HG02970 (cell line): ENCODE data around the gene PTTG1IP.
"Not testable (repeated sequence)": the region's sequence is repeated elsewhere in the genome, so short reads cannot be mapped to it uniquely, and the experiment has no call there.

Experiments used
- ATAC-seq: cut with Tn5 transposase; IDR thresholded peaks from one replicate; pipeline ENCODE4 v1.9.1; 2021; ENCODE audit warnings: mild to moderate bottlenecking, moderate library complexity, moderate number of reproducible peaks; ENCODE audit not compliant: unreplicated experiment, low FRiP score

The PTTG1IP gene

DNA sequence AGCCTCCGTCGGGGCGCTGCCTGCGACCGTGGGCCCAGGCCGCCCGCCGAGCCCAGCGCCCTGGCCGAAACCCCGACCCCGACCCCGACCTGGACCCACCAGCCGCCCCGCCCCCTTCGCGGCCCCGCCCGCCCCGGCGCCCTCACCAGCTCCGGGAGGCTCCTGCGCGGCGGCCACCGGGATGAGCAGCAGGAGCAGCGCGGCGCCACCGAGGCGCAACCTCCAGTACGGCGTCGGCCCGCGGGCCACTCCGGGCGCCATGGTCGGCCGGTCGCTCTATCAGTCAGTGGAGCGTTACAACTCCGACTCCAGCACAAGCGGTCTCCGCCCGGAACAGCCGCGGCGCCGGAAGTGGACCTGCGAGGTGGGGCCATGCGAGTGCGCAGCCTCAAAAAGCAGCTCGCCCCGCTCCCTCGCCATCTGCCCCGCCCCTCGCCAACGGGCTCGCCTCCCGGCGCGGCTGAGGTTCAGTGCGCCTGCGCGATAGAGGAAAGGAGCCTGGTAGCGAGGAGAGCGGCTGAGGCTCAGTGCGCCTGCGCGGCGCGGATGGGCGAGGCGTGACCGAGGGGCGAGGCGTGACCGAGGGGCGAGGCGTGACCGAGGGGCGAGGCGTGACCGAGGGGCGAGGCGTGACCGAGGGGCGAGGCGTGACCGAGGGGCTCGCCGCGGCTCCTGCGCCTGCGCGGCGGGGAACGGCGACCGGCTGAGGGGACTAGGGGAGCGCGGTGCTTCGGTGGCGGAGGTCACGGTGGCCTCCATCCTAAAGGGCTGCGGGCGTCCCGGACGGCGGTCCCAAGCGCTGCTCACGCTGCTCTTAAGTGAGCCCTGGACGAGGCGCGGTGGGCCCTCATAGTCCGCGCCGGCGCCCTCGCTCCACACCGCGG, at the start of gene PTTG1IP:
PTTG1IP (minus strand) TSS at position 335 of the 884 bp plus-strand sequence; CDS start at position 261, 74 bp downstream.
- peak; percentile 79 for ATAC-seq

- no peak for ATAC-seq
These were observed 48.4 kb upstream of the PTTG1IP start for GRCh38 chr21:44921928-44922327.

GRCh38 chr21:44920694-44921604, 47.5 kb upstream of the PTTG1IP start, which contains the start of gene ITGB2:
Gene ITGB2, minus strand, starts transcription at chr21:44920899. Its CDS starts 10,117 bp downstream, at chr21:44910782.
- ATAC-seq: no peak

GRCh38 chr21:44919913-44920693, 46.6 kb upstream of the PTTG1IP start:
- no peak for ATAC-seq

- ATAC-seq: no peak
These were observed 45.8 kb upstream of the PTTG1IP start for GRCh38 chr21:44919111-44919912.

DNA sequence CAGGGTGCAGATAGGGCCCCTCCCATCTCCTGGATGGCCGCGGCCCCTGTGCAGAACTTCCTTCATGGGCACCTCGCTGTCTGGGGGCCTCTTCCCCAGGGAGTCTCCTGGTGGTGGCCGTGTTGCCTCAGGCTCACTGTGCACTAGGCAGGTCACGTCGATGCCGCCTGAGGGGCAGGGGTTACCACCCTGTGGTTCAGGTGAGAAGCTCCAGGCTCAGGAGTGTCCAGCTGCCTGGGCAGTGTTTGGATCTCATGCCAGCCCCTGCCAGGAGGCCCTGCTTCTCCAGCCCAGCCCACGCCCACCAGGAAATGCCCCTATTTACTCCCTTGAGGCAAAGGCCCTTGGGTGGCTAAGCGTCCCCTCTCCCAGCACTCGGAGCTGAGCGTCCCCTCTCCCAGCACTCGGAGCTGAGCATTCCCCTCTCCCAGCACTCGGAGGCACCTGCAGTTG, 45.1 kb upstream of the PTTG1IP start:
- no peak for ATAC-seq

GRCh38 chr21:44918107-44918470, 44.6 kb upstream of the PTTG1IP start:
- no peak for ATAC-seq

- no peak for ATAC-seq
These were observed 44.1 kb upstream of the PTTG1IP start for GRCh38 chr21:44917446-44918106.

DNA sequence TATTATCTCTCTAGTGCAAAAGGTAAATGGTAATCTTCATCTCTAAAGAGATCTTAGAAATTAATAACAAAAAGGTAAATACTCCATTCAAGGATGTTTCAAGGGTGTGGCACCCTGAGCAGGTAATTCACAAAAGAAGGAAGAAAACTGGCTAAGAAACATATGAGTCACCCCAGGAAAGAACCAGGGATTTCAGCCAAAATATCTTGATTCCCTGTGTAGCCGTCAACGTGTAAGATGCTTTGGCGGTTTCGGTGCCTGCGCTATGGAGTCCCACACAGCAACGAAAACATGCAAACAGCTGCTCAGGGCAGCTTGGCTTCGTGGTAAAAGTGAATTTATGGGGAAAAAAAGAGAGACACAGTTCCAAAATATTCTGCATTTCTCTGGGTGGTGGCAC, 43.5 kb upstream of the PTTG1IP start:
- ATAC-seq: no peak

GRCh38 chr21:44914176-44914874, 40.8 kb upstream of the PTTG1IP start:
- ATAC-seq: no peak

DNA sequence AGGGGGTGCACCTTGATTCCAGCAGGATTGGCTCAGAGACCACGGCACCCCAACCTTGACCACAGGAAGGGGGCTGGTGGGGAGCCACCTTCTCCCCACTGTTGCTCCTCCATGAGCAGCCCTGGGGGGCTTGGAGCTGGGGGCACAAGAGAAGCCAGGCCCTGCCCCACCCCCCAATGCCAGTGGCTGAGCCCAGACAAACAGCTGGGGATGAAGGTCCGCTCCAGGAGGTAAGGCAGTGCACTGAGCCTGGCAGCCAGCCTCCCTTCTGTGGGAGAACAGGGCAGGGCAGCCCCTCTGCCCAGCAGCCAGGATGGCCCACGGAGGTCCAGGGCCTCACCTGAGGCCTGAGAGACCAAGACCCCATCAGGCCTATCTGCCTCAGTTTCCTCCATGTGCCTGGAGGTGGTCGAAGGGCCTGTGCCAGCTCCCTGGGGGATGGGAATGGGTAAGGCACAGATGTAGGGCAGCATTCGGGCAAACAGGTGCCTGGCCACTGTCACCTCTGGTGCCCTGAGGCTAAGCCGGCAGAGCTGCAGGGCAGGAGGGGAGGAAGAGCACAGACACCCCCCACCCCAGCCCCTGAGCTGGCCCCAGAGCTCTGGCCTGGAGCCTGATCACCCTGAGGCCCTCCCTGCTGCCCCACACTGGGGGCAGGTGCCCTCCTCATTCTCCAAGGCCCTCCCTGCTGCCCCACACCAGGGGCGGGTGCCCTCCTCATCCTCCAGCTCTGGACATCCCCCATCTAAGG, 40.1 kb upstream of the PTTG1IP start:
- no peak for ATAC-seq

DNA sequence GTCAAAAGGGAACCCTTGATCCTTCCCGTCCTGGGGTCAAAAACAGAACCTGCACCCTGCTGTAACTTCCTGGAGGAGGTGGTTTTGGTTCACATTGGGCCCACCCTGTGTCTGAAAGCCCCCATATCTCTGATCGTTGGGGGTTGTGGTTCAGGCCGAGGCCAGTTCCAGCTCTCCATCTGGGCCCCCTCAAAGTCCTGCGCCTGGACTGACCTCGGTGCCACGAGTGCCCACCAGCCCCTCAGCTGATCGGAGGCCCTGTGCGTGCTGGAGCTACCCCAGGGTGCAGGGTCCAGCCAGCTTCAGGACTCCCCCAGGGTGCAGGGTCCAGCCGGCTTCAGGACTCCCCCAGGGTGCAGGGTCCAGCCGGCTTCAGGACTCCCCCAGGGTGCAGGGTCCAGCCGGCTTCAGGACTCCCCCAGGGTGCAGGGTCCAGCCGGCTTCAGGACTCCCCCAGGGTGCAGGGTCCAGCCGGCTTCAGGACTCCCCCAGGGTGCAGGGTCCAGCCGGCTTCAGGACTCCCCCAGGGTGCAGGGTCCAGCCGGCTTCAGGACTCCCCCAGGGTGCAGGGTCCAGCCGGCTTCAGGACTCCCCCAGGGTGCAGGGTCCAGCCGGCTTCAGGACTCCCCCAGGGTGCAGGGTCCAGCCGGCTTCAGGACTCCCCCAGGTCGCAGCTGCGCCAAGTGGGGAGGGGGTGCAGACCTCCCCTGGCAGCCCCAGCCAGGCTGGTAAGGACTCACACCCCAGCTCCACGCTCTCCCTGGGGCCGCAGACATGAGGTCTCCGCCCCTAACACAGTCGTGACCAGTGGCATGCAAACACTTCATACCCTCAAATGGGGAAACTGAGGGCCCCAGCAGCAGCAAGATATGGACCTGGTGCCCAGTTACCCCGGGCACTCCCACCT, 39.3 kb upstream of the PTTG1IP start:
- ATAC-seq: not testable (repeated sequence)

- no peak for ATAC-seq
These were observed 38.6 kb upstream of the PTTG1IP start for GRCh38 chr21:44912158-44912473.

DNA sequence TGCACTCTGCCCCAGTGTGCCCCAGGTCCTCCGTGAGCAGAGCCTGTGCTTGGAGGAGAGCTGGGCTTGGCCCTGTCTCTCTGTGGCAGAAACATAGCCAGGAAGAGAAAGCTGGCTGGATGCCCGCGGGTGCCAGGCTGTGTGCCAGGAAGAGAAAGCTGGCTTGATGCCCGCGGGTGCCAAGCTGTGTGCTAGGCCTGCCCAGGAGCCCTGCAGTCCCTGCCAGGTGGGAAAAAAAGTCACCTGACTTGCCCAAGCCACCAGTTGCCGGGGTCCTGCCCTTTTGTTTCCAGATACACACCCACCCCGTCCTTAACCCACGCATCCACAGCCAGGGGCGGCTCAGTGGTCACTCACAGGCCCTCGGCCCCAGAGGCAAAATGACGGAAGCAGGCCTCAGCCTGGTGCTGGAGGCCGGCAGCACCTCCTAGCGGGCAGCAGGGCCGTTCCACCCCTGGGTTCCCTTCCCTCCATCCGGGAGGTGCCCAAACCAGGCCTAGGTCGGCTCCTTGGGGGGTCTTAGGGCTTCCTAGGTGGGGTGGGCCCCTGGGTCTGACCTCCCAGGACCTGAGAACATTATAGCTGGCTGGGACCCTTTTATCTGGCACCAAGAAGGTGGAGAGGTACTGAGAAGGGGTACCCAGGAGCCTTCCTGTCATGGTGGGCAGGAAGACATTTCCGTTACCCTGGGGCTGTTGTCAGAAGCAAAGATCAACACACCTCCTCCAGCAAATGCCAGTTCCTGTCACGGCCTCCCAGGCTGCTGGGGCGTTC, 38.1 kb upstream of the PTTG1IP start:
- ATAC-seq: no peak

- no peak for ATAC-seq
These were observed 37.5 kb upstream of the PTTG1IP start for GRCh38 chr21:44911068-44911383.
